D341Med (cell line): ENCODE results near the gene DENND1A.
"Not testable (repeated sequence)": the region's sequence is repeated elsewhere in the genome, so short reads cannot be mapped to it uniquely, and the experiment has no call there.

Experiments used
- DNase-seq: peaks from one replicate; pipeline ENCODE4 v3.0.0; 2012; ENCODE audit warnings: low spot score

Gene DENND1A

DNA sequence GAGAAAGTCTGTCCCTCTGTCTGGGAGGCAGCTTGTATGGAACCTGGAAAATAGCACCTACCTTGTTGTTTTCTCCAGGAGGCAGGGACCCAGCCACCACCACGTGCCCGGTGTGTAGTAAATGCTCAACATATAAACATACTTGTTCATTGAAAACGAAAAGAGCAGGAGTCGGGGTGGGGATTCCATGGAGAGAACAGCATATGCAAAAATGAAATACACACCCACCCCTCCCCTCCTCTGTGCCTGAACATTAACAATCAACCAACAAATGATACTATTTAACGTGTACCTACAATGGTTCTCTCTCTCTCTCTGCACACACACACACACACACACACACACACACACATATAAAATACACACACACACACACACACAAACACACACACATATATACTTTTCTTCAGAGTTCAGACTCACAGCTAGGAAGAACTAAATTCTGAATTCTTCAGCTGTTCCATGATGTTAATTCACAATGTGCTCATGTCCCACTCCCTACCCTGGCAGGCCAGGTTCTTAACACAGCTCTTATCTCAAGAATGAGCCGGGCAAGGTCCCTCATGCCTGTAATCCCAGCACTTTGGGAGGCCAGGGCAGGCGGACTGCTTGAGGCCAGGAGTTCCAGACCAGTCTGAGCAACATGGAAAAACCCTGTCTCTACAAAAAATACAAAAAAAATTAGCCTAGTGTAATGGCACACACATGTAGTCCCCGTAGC lies 16.3 kb upstream of the DENND1A start:
- DNase-seq: no peak

DNA sequence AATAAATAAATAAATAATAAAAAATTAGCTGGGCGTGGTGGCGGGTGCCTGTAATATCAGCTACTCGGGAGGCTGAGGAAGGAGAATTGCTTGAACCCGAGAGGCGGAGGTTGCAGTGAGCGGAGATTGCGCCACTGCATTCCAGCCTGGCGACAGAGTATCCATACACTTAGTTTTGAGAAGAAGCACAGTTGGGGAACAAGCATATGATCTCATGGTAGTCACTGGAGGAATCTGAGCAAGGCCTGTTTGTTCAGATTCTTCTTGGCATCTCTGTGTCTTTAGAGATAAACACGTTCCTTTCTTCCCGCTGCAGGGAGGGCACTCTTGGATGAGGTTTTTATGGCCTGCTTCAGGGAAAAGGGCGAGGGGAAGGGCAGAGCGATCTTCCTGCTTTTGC lies 15.6 kb upstream of the DENND1A start:
- DNase-seq: no peak

DNA sequence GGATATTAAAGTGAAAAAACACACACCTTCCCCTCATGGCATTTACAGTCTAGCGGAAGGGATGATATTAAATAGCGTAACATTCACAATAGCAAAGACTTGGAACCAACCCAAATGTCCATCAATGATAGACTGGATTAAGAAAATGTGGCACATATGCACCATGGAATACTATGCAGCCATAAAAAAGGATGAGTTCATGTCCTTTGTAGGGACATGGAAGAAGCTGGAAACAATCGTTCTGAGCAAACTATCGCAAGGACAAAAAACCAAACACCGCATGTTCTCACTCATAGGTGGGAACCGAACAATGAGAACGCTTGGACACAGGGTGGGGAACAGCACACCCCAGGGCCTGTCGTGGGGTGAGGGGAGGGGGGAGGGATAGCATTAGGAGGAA lies 14.5 kb upstream of the DENND1A start:
- not testable (repeated sequence) for DNase-seq

DNA sequence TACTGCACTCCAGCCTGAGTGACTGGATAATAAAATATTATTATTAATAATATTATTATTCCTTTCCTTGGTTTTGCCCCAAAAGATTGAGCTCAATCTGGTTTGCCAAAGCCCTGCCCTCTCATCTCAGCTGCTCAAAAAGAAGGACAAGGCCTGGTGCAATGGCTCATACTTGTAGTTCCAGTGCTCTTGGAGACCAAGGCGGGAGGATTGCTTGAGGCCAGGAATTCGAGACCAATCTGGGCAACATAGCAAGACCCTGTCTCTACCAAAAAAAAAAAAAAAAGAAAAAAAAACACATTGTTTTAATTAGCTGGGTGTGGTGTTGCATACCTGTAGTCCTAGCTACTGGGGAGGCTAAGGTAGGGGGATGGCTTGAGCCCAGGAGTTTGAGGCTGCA lies 13.7 kb upstream of the DENND1A start:
- DNase-seq: no peak

DNA sequence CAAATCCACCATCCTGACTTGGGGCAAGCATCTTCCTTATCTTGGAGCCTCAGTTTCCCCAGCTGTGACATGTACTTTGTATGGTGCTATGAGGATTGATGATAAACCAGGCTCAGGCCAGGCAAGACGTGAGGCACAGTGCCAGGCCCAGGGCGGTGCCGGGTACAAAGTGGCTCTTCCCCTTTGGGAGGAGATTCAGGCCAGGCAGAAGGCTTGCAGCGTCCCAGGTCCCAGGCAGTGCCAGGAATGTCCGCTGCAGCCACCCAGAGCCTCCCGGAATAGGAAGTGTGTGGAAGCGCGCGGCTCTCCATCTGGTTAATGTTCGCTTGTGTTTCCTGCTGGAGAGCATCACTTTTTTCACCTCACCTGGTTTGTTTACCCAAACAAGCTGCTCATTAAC lies 12.6 kb upstream of the DENND1A start:
- DNase-seq: no peak

DNA sequence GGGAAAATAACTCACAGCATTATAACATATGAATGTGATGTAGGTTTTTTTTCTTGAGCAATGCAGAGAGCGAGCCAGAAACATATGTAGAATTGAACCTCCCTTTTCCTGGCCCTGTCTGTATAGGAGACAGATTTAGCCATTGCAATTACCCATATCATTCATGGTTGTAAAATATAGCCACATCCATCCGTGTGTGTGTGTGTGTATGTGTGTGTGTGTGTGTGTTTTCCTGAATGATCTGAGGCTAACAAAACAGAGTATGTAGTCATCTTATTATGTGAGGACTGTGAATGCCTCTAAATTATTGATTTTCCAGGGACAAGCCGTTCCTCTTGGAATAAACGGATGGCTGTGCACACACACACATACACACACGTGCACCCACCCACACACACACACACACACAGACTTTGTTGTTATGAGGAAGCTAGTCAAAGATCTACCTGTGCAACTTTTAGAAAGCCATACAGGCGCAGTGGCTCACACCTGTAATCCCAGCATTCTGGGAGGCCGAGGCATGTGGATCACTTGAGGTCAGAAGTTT lies 11.7 kb upstream of the DENND1A start:
- no peak for DNase-seq

DNA sequence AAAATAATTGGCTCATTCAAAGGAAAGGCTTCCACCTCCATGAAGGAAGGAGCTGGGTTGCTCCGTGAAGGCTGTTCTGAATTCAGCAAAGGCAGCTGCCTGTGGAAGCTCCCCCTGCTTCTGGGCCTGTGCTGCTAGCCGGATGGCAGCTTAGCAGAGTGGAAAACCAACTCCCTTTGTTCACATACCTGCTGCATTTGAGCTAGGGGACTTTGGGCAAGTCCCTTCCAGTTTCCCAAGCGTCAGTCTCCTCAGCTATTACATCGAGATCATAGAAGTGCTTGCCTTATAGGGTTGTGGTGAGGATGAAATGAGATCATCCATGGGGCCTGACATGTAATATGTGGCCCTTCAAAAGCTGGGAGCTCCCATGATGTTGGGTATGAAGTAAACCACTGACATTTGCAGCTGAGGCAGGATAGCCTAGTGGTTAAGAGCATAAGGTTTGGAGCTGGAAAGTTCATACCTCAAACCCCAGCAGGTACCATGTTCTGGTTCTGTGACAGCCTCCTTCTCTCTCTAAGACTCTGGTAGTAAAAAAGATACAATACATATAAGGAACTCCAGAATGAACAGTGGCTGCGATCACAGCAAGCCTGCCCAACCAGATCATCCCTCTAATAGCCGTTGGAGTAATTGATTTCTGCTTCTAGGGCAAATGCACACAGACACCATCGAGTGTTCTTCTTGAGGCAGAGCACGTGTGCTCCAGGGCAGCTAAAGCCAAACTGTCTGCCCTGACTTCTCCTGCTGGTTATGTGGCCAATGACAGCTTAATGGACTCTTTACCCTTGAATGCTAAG lies 11.0 kb upstream of the DENND1A start:
- no peak for DNase-seq

DNA sequence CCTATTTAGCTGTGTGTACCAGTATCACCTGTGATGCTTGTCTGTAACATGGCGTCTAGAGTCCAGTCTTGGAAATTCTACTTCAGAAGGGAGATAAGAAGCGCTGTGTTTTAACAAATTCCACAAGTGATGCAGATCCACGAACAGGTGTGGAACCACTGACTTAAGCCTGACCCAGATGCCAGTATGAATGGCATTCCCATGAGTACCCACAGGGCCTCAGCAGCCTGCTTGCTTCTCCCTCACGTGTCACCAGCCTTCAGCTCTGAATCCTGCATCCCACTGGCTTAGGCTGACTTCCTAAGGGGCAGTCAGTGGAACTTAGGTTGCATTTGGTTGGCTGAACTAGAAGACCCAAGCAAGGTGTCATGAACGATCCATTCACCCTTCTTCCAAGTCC lies 8.5 kb upstream of the DENND1A start:
- no peak for DNase-seq

DNA sequence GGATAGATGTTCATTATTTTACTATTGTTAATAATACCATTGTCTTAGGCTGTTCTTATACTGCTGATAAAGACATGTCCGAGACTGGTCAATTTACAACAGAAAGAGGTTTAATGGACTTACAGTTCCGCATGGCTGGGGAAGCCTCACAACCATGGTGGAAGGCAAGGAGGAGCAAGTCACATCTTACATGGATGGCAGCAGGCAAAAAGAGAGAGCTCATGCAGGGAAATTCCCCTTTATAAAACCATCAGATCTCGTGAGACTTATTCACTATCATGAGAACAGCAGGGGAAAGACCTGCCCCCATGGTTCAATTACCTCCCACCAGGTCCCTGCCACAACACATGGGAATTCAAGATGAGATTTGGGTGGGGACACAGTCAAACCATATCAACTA lies 6.6 kb upstream of the DENND1A start:
- not testable (repeated sequence) for DNase-seq

DNA sequence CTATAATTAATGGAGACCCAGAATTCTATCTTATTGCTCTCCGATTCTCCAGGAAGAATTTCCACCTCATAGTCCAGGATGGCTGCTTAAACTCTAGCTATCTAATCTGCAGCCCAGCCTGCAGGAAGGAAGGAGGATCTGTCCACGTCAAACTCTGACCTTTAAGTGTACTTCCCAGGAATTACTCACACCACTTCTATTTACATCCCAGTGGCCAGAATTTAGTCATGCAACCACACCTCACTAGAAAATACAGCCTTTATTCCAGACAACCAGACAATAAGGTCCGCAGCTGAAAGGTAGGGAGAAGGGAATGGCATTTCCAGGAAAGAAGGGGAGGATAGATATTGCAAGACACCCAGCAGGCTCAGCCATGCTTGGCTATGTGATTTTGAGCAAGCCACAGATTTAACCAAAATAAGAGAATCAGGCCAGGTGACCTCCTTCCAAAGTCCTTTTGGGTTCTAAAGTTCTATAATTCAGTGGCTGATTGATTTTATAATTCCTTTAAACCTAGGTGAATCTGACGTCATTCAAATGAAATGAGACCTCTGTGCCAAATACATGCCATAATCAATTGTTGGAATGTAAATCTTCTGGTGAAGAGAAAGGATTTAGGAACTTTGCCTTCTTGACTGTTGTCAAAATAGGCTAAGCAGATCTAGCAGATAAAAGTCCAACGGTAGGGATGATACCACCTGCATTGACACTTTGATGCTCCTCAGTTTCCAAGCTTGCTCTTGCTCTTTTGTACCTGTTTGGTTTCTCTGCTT lies 3.7 kb upstream of the DENND1A start:
- DNase-seq: no peak

DNA sequence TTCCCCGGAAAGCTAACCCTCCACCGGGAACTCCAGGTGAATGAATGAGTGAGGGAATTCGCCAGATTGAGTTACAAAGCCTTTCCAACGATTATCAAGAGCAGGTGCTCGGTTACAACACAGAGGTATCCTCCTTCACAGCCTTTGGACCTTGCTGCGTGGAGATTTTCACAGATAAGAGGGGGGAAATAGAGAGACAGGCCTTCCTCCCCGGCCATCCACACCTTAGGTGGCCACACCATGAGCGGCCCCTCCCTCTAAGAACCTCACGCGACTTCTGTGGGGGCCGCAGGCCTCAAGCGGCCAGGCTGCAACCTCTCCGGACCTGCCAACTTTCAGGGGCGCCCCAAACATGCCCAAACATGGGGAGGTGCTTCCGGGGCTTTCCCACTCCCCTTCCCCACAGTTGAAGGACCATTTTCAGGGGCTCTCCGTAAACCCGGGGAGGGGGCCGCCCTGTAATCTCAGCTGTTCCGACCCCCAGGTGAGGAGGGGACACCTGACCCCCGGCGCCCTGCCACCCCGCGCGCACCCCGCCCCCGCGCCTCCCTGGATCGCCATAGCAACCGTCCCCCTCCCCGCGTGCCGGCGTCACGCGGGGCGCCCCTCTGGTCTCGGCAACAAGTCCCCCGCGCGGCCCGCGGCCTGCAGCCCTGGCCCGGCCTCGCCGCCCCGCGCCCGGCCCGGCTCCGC lies 603 bp downstream of the DENND1A start:
- peak; percentile 48 for DNase-seq

DNA sequence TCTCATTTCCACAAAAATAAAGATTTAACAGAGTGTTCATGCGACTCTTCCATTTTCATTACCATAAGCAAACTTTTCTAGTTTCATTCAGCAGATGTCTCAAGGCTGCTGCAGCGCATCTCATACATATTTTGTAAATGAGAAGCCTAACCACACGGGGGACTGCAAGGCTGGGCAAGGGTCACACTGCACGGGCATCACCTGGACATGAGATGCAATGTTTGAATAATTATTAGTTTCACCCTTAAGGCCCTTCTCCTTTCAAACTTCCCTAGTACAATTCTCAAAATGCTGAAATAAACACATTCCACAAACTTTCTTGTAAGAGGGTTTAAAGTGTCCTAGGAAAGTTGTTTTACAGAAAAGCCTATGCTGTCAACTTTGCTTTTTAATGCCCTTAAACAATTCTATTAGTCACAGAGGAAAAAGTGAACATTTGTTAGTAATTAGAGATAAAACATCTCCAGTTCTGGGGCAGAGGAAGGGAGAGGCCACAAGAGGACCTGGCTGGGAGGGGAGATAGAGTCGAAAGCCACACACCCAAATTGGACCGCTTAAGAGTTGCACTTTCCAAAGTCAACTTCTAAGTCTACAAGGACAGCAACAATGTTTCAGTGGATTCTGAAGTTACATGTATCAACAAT lies 1.3 kb downstream of the DENND1A start:
- no peak for DNase-seq

DNA sequence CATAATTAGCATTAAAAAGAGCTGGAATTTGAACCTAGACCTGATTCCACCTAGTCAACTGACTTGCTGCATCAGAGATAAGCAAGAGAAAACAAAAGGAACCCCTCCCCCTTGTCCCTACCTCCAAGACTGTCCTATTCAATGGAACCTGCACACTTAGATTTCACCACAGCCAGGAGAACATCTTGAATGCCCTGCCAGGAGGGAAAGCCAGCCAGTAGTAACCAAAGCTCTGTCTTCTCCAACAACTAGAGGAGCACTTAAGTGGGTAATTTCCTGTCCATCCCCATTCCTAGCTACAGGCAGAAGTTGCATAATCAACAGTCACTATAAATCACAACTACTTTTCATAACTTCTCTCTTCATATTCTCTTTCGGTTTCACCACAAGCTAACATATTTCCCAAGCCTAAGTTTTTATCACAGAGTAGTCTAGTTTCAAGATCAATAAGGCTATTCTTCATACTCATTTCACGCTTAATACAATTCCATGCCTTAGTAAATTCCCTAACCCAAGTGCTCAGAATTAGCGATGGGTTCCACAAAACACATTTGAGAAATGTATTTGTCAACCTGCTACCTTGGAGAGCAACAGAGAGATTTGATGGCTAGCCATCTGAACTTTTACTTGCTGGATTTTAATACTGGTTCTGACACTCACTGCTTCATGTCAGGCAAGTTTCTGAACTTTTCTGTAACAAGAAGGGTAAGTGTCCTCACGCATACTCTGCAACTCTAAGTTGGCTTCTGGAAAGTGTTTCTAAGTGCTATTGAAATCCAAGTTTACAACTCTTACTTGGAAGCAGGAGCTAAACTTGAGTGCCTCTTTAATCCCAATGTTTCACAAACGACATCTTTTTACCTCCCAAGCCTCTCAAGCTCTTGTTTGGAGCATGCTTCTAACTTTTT lies 2.0 kb downstream of the DENND1A start:
- DNase-seq: no peak

DNA sequence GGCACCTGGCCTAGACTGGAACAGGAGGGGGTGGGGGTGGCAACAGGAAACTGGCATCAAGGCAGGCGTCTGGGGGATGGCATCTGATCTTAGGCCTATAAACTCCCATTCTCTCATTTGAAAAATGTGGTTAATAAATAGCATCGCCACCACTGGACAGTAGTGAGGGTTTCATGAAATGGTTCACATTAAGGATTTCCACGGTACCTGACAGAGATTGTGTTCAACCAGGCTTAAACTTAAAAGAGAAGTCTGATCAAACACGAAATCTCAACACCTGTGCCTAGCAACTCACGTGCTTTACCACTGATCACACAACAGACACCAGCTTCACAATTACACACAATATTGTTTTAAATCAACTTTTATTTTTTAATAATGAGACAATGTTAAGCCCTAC lies 3.0 kb downstream of the DENND1A start:
- no peak for DNase-seq

DNA sequence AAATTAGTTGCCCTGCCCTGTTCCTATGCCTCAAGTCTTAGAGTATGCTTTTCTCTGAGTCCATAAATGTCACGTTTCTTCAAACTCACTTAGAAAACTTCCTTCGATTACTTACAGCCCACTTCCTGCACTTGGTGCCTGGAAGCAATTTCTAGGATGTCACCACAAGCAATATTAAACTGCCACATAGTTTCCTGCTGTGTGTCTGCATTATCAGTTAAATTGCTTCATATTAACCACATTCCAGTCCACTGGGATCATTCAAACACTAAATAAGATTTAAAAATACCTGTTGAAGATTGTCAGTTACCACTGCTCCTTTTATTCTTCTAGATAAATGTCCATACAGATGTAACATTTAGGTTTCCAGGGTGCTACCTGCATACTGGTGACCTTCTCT lies 4.1 kb downstream of the DENND1A start:
- DNase-seq: no peak

DNA sequence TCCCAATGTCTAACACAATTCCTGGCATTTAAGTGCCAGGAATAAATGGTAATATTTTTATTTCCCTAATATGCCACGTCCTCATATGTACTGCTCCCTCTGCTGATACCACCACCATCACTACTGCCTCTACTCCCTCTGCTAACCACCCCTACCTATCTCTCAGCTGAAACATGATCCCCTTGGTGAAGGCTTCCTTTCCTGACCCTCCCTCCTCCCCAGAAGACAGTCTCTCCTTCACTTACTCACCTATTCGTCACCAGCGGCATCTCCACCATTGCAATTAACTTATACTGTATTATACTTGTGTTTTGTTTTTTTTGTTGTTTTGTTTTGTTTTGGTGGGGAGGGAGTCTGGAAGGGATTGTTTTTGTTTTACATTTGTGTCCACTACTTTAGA lies 4.8 kb downstream of the DENND1A start:
- DNase-seq: no peak

DNA sequence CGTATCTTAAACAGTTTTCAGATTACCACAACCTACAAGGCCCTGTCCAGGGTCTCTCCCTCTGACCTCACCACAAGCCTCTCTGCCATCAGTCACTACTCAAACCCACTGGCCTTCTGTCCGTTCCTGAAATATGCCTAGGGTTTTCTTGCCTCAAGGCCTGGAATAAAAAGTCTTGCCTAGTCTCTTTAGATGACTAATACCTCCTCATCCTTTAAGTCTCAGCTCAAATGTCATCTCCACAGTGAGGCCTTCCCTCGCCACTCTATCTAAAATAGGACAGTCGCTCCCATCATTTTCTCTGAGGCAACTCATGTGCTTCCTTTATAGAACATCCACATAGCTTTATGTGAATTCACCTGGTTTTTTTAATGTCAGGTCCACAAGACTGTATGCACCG lies 5.2 kb downstream of the DENND1A start:
- no peak for DNase-seq

DNA sequence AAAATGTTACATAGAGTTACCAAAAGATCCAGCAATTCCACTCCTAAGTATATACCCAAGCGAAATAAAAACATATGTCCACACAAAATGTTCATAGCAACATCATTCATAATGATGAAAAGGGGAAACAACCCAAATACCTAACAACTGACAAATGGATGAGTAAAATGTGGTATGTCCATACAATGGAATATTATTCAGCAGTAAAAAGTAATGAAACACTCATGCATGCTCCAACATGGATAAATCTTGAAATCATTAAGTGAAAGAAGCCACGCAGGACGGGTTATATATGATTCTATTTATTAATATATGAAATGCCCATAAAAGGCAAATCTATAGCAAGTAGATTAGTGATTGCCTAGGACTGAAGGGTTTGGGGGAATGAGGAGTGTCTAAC lies 6.0 kb downstream of the DENND1A start:
- DNase-seq: no peak

DNA sequence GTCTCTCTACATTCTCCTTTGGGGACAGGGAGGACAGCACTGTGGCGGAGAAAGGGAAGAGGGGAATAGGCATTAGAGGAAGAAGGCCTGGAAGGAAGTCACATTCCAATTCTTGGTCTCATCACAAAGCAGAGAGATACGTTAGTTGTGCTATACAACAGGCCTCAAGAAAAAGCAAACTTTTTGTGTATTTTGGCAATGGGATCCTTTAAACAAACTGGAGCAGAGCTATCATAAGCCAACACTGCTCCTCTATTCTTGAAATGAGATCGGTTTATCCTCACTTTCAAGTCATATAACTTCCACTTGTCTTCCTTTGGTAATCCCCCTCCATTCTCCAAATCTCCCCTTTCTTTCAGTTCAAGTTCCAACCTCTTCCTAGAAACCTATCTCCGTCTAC lies 6.5 kb downstream of the DENND1A start:
- DNase-seq: no peak

DNA sequence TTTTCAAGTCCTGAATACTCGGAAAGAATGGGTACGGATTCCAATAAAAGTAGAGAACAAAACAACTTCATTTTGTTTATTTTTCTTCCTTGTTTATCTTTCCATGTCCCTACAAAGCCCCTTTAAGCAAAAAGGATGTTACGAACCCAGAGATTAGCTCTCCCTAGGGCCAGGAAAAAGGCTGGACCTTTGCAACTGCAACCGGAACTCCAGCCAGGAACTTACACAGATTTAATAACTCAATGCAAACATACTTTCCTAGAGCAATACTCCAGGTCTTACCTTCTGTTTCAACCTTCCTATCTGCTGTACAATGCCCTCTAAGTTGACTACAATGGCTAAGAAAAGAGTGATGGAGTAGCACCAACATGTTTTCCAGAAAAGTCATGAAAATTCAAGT lies 7.0 kb downstream of the DENND1A start:
- DNase-seq: no peak

DNA sequence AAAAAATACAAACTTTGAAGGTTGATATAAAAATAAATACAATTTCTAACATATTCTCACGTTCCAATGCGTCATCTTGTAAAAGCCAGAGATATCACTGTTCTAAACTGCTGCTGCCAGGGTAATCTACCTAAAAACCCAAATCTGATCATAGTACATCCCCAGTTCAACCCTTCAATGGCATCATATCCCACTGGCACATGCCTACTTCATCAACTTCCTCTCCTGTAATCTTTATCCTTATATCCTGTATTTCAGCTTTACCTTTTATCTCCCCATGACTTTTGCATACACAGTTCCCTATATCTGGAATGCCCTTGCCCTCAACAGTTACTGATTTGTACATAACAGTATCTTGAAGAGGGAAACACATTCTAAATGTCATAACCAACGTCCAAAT lies 7.5 kb downstream of the DENND1A start:
- DNase-seq: no peak
